Testis (tissue), 3 donors: ENCODE results near the gene SLC9A9. TPM values are rescaled to one million over a fixed set of nuclear protein-coding genes. Genes with fewer than 3 reads are reported as not detected.

Experiments used
- DNase-seq: peaks from one replicate; pipeline ENCODE4 v3.0.0-alpha.2; 2019
- H3K27ac ChIP-seq, 2 donors: fragments of 200-600 bp; sonication (generic); one replicate each; pipeline ENCODE4 v1.5.1; 2019
- H3K27me3 ChIP-seq: fragments of 200-600 bp; sonication (generic); one replicate; pipeline ENCODE4 v1.5.1; 2019
- H3K36me3 ChIP-seq: fragments of 200-600 bp; sonication (generic); one replicate; pipeline ENCODE4 v1.5.1; 2017; ENCODE audit warnings: low read depth; ENCODE audit errors: missing control alignments
- H3K4me1 ChIP-seq: fragments of 200-600 bp; sonication (generic); one replicate; pipeline ENCODE4 v1.5.1; 2019
- H3K4me3 ChIP-seq, 2 donors: fragments of 200-600 bp; sonication (generic); one replicate each; pipeline ENCODE4 v1.5.1; 2017 to 2019
- H3K9me3 ChIP-seq: fragments of 200-600 bp; sonication (generic); one replicate; pipeline ENCODE4 v1.5.1; 2017
- CTCF ChIP-seq, 3 experiments: fragments of 450-650 bp in 2 of 3; fragments of 200-600 bp in 1 of 3; sonication (generic) in 1 of 3; IDR thresholded peaks; one replicate each; pipeline ENCODE4 v1.5.1; 2016 to 2019; ENCODE audit warnings: antibody characterized with exemption in 3 of 3, mild to moderate bottlenecking in 2 of 3, moderate library complexity in 1 of 3
- POLR2A ChIP-seq: fragments of 450-650 bp; IDR thresholded peaks from one replicate; pipeline ENCODE4 v1.6.1; 2017; ENCODE audit warnings: antibody characterized with exemption, mild to moderate bottlenecking, moderate library complexity
- WGBS, 2 donors: methylation state at CpG; one replicate each; pipeline ENCODE4 v1.1.5; 2018; 5-methylcytosine and 5-hydroxymethylcytosine counted together
- intact Hi-C: fragments of 100-400 bp; cut with DNase I; formaldehyde crosslinking; loops from one replicate; pipeline ENCODE4 v1.15.1; 2023; ENCODE audit warnings: low total_unique reads
- polyA plus RNA-seq: library from polyadenylated mRNA; stranded (reverse); fragments of 350-450 nt; fragmentation: Illumina TruSeq; extraction: RNeasy Lipid Tissue Mini Kit (QIAGEN cat#74804); gene quantifications from one replicate; pipeline ENCODE4 v1.2.3, GENCODE V29; 2014; ENCODE audit warnings: low read depth, low replicate concordance; ENCODE audit not compliant: insufficient read depth
- total RNA-seq, 2 donors: library from RNA; depleted of rRNA; stranded (reverse); fragments of >200 nt; gene quantifications; one replicate each; pipeline ENCODE4 v1.2.3, GENCODE V29; 2016

SLC9A9 gene
- total and polyA plus RNA-seq, 3 donors from 2014 or later = 2.7 to 6.6 (median 4.3) TPM

GRCh38 chr3:143482106-143483088, 365.9 kb downstream of the SLC9A9 start:
- no peak for DNase-seq
- no peak overlapping the region for H3K4me3 ChIP-seq
- H3K27me3 ChIP-seq = no peaks in the 10 kb centered on the region
- TF ChIP-seq CTCF (IDR thresholded peaks at IDR 0.05) (no peak), POLR2A (no peak)
- intact Hi-C loops = no loop called here
- no peaks in the 10 kb centered on the region for H3K4me1 ChIP-seq
- no peak overlapping the region for H3K27ac ChIP-seq
- H3K9me3 ChIP-seq = no peaks in the 10 kb centered on the region
- H3K36me3 ChIP-seq = no peaks in the 10 kb centered on the region
- WGBS, 2 donors = 84 to 89% methylated on average over 8 of the region's 8 CpGs

GRCh38 chr3:143480344-143480743, 367.9 kb downstream of the SLC9A9 start:
- no peaks in the 10 kb centered on the region for H3K36me3 ChIP-seq
- H3K4me3 ChIP-seq = no peak overlapping the region
- no peaks in the 10 kb centered on the region for H3K27me3 ChIP-seq
- DNase-seq = no peak
- H3K9me3 ChIP-seq = no peaks in the 10 kb centered on the region
- intact Hi-C loops = no loop called here
- H3K27ac ChIP-seq = no peak overlapping the region
- 59 to 70% methylated on average over 5 of the region's 5 CpGs for WGBS, 2 donors
- H3K4me1 ChIP-seq = no peaks in the 10 kb centered on the region
- TF ChIP-seq POLR2A (no peak), CTCF (IDR thresholded peaks at IDR 0.05) (no peak)

- Histone ChIP-seq H3K27ac (no peak overlapping the region), H3K9me3 (no peaks in the 10 kb centered on the region), H3K27me3 (no peaks in the 10 kb centered on the region), H3K36me3 (no peaks in the 10 kb centered on the region), H3K4me1 (no peaks in the 10 kb centered on the region), H3K4me3 (no peak overlapping the region)
- WGBS, 2 donors = 90 to 100% methylated on average over 1 of the region's 1 CpG
- TF ChIP-seq POLR2A = no peak
- no peak for TF ChIP-seq CTCF (IDR thresholded peaks at IDR 0.05)
- intact Hi-C loops = no loop called here
- DNase-seq = no peak
Measured at GRCh38 chr3:143479727-143480126, 368.5 kb downstream of the SLC9A9 start.

- H3K27ac ChIP-seq = no peak overlapping the region
- H3K4me3 ChIP-seq = no peak overlapping the region
- no peak for DNase-seq
- H3K27me3 ChIP-seq = no peaks in the 10 kb centered on the region
- no peaks in the 10 kb centered on the region for H3K4me1 ChIP-seq
- H3K9me3 ChIP-seq = no peaks in the 10 kb centered on the region
- H3K36me3 ChIP-seq = no peaks in the 10 kb centered on the region
- intact Hi-C loops = no loop called here
- TF ChIP-seq POLR2A = no peak
- no peak for TF ChIP-seq CTCF (IDR thresholded peaks at IDR 0.05)
- WGBS, 2 donors = 73% methylated on average over 3 of the region's 3 CpGs
Measured at GRCh38 chr3:143478115-143478693, 370.1 kb downstream of the SLC9A9 start.
